Skeletal muscle tissue (tissue), 4 donors: ENCODE data around the gene TREH. TPM values are rescaled to one million over a fixed set of nuclear protein-coding genes. Genes with fewer than 3 reads are reported as not detected.

Experiments
- H3K27ac ChIP-seq: one replicate; pipeline ENCODE4 v1.7.0; 2013; ENCODE audit warnings: mild to moderate bottlenecking, low read depth, low read length, inconsistent platforms
- H3K27me3 ChIP-seq, 3 donors: one replicate each; pipeline ENCODE4 v1.7.0; 2013; ENCODE audit warnings: low read length in 3 of 3; ENCODE audit not compliant: control insufficient read depth in 3 of 3, insufficient read depth in 3 of 3
- H3K36me3 ChIP-seq, 3 donors: one replicate each; pipeline ENCODE4 v1.7.0; 2013; ENCODE audit warnings: low read length in 3 of 3; ENCODE audit not compliant: control insufficient read depth in 3 of 3, insufficient read depth in 3 of 3
- H3K4me1 ChIP-seq, 3 donors: one replicate each; pipeline ENCODE4 v1.7.0; 2013; ENCODE audit warnings: low read length in 3 of 3, mild to moderate bottlenecking in 3 of 3; ENCODE audit not compliant: control insufficient read depth in 3 of 3, insufficient read depth in 3 of 3
- H3K4me3 ChIP-seq, 3 donors: one replicate each; pipeline ENCODE4 v1.7.0; 2013; ENCODE audit warnings: low read length in 3 of 3
- H3K9ac ChIP-seq, 3 donors: one replicate each; pipeline ENCODE4 v1.7.0; 2013; ENCODE audit warnings: low read length in 3 of 3, mild to moderate bottlenecking in 3 of 3, moderate library complexity in 2 of 3, low read depth in 1 of 3
- H3K9me3 ChIP-seq, 3 donors: one replicate each; pipeline ENCODE4 v1.7.0; 2013; ENCODE audit warnings: low read length in 3 of 3; ENCODE audit not compliant: control insufficient read depth in 3 of 3
- total RNA-seq: library from RNA; depleted of rRNA; stranded (reverse); fragments of >200 nt; gene quantifications from one replicate; pipeline ENCODE4 v1.2.3, GENCODE V29; 2014
- donor health status: Osteomylitis.

Gene TREH
- total RNA-seq, 1 donor from 2014 or later = 0.52 TPM

DNA sequence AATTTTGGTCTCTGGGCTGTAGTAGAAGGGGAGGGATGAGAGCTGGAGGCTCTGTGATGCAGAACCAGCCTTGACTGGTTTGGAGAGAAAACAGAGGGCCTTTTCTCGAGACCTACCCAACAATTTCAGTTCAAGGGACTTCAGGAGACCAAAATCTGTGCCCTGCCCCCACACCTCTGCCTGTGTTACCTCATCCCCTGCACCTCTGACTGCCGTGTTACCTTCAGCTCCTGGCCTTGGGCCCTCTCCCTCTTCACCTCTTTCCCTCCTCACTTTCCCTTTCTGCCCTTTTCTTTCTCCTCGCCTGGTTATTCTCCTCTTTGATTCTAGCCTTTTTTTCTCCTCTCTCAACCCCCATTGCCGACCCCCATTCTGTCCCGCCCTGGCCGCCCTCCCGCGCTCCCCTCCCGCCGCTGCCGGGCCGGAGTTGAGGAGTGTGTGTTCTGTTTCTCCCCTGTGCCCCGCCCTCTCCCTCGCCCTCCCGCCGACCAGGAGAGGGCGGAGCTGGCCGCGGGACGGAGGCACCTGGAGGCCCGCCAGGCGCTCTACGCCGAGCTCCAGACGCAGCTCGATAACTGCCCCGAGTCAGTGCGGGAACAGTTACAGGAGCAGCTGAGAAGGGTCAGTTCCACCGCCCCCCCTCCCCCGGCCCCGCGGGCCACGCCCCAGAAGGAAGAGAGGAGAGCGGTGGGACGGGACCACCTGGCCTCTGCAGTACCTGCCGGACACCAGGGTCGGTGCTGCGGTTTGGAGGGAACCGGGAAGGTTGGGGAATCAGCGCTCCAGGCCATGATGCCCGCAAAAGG, 44.8 kb downstream of the TREH start:
- Histone ChIP-seq H3K36me3 (peaks cover 23 to 39% (median 38%) of the 10 kb centered on the region in 3 donors), H3K4me3 (peak overlapping the region; percentile 53 to 59 (median 55))

DNA sequence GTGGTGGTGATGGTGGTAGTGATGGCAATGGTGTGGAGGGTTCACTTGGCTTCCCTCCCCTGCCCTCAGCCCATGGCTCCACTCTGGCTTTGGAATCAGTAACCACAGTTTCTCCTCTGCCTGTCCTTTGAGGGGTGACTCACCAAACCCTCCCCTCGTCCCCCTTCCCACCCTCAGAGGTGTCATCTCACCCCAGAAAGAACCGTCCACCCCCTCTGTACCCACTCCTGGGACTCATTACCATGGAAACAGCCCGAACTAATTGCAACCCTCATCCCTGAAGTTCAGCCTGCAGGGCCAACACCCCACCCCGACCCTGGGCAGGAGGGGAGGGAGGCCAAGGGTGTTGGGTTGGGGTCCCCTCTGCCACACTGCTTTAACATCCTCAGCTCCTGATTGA, 45.5 kb downstream of the TREH start:
- peaks cover 24 to 43% (median 42%) of the 10 kb centered on the region in 3 donors for H3K36me3 ChIP-seq
- peak overlapping the region; percentile 72 to 73 (median 72) for H3K9ac ChIP-seq
- H3K4me3 ChIP-seq = peak overlapping the region in 1 of 3 donors; percentile 53
- H3K27me3 ChIP-seq = no peaks in the 10 kb centered on the region
- no peaks in the 10 kb centered on the region for H3K9me3 ChIP-seq
- peak overlapping the region; percentile 54 for H3K27ac ChIP-seq
- H3K4me1 ChIP-seq = peaks cover 37 to 58% (median 52%) of the 10 kb centered on the region in 3 donors

More for the DNA sequence above, 44.8 kb downstream of the TREH start:
- Histone ChIP-seq H3K9ac (peak overlapping the region; percentile 72 to 73 (median 72)), H3K27me3 (no peaks in the 10 kb centered on the region), H3K4me1 (peaks cover 30 to 51% (median 45%) of the 10 kb centered on the region in 3 donors), H3K9me3 (no peaks in the 10 kb centered on the region), H3K27ac (peak overlapping the region; percentile 54)

DNA sequence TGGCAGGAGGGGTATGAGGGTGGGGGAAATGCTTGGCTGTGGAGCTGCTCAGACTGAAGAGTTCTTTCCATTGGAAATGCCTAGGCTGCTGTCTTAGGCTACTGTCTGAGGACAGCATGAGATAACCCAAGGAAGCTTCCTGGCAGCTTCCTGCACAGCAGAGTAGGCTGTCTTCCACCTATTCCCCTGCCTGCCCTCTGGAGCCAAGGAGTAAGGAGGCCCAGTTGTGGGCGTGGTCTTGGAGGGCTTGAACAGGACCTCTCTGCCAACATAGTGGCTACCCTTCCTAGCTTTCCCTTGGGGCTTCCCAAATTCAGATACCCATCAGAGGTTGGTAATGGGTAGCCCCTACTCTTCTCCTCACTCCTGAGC, 46.1 kb downstream of the TREH start:
- H3K27ac ChIP-seq = peak overlapping the region; percentile 54
- no peaks in the 10 kb centered on the region for H3K9me3 ChIP-seq
- no peak overlapping the region for H3K4me3 ChIP-seq
- peaks cover 43 to 64% (median 58%) of the 10 kb centered on the region in 3 donors for H3K4me1 ChIP-seq
- H3K9ac ChIP-seq = peak overlapping the region in 2 of 3 donors; percentile 0 to 41
- H3K36me3 ChIP-seq = peaks cover 22 to 41% (median 38%) of the 10 kb centered on the region in 3 donors
- no peaks in the 10 kb centered on the region for H3K27me3 ChIP-seq

DNA sequence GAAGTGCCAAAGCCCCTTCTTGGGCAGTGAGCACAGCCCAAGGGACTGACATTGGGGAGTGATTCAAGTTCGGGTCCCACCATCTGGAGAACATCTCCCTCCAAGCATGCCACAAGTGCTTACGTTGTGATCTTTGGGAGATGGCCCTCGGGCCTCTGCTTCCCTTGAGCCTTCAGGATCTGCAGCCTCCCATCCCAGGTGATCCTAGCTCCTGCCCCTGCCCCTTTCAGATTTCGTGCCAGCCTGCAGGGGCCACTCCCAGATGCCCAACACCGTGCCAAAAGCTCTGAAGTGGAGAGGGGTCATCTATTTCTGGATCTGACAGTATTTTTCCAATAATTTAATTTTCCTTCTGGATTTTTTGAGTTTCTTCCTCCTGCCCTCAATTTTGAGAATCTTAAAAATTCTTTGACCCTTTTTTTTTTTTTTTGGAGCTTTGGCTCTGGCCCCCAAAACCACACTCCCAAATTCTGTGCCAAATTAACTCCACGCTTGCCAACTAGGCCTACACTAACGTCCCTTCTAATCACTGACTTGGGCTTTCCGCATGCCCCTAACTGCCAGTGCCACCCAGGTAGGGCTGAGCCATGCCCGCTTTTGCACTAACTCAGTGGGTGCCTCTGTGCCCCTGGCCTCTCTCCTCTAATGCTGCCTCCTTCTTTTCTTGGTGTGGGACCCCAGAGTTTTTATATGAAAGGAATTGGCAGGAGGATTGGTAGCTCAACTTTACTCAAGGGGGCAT, 46.7 kb downstream of the TREH start:
- peaks cover 24 to 45% (median 41%) of the 10 kb centered on the region in 3 donors for H3K36me3 ChIP-seq
- no peak overlapping the region for H3K4me3 ChIP-seq
- H3K9ac ChIP-seq = peak overlapping the region in 1 of 3 donors; percentile 40
- peaks cover 49 to 70% (median 64%) of the 10 kb centered on the region in 3 donors for H3K4me1 ChIP-seq
- no peaks in the 10 kb centered on the region for H3K27me3 ChIP-seq
- H3K9me3 ChIP-seq = no peaks in the 10 kb centered on the region
- peak overlapping the region; percentile 54 for H3K27ac ChIP-seq

DNA sequence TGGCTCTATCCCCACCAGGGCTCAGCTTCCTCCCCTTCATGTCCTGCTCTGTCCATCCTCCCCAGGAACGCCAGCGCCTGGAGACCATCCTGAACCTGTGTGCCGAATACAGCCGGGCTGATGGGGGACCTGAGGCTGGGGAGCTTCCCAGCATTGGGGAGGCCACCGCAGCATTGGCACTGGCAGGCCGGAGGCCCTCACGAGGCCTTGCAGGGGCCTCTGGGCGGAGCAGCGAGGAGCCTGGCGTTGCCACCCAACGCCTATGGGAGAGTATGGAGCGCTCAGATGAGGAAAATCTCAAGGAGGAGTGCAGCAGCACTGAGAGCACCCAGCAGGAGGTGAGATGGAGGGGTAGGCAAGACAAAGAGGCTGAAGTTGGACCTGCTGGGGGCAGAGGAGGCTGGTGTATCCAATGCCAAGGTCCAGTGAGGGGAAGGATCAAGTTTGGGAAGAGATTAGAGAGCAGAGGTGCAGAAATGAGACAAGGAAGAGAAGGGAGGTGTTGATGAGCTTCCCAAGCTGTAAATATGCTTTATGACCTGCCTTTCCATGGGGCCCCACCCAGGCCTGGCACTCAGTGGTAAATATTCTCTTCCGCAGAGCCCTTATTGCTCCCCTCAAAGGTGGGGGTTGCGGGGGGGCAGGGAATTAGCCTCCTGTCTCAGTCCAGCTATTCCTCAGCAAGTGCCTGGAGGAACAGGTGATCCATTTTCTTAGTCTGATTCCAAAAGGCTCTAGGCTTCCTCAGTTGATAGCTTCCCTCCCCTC, 48.1 kb downstream of the TREH start:
- H3K9ac ChIP-seq = no peak overlapping the region
- no peak overlapping the region for H3K27ac ChIP-seq
- H3K4me1 ChIP-seq = peaks cover 50 to 73% (median 72%) of the 10 kb centered on the region in 3 donors

DNA sequence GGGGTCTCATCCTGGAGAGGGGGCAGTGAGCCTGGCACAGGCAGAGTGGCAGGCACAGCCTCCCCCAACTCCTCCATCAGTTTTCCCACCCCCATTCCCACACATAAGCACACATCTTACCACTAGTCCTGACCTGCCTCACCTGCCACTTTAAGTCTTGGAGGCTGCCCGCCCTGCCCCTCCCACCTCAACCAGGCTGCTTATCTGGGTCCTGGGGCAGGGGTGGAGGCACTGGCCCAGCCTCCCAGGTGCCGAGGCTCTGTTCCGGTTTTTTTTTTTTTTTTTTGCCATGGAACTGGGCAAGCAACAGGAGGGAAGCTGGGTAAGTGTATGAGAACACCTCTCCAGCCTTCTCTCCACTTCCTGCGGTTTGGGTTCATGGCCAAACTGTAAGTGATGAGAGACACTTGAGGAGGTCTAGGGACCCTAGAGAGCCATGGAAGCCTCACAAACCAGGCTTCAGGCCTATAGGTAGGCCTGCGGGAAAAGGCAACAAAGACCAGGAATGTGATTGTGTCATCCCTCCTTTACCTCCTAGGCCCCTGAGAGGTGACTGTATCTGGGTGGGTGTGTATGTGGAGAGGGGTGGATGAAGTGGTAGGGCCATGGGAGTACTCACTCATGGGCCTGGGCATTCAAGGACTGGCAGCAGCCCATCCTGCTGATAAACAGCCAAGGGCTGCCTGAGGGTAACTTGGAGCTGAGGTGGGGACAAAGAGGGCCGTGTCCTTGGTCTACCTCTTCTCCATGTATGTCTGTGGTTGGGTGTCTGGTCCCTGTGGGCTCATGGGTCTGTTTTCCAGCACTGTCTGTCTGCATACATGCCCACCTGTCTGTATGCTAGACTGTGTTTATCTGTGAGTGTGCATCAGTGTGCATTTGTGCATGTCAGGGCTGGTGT, 49.4 kb downstream of the TREH start:
- Histone ChIP-seq H3K36me3 (peaks cover 30 to 49% (median 40%) of the 10 kb centered on the region in 3 donors), H3K4me3 (no peak overlapping the region), H3K27ac (no peak overlapping the region)

More for the DNA sequence above, 48.1 kb downstream of the TREH start:
- no peaks in the 10 kb centered on the region for H3K9me3 ChIP-seq
- no peaks in the 10 kb centered on the region for H3K27me3 ChIP-seq
- H3K36me3 ChIP-seq = peaks cover 27 to 47% (median 45%) of the 10 kb centered on the region in 3 donors
- no peak overlapping the region for H3K4me3 ChIP-seq

DNA sequence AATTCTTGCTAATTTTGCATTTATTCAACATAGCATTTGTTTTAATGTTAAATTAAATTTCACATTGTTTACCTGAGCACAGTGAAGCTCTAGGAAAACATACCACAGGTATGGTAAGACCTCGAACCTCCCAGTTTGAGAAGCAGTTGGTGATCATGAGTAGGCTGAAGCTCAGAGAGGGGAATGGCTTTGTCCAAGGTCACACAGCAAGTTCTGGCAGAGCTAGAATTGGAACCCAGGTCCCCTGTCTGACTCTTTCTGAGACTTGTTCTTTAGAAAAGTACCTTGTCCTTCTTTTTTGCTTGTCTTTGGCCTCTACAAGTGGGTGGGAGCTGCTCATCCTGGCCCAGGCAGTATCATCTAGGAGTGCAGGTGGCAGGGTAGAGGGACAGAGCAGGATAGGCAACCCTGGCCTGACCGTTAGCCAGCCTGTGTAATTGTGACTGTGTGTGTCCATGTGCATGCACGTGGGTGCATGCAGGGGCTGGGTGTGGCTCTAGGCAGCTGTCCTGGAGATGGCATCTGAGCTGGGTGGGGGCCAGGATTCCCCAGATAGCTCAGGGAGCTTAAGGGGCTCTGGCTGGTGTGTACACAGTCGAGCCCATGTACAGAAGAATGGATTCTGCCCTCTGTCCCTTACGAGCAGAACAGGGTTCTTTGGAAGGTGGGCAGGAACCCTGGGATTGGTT, 50.4 kb downstream of the TREH start:
- H3K27me3 ChIP-seq = no peaks in the 10 kb centered on the region
- no peaks in the 10 kb centered on the region for H3K9me3 ChIP-seq
- peaks cover 34 to 54% (median 44%) of the 10 kb centered on the region in 3 donors for H3K36me3 ChIP-seq
- no peak overlapping the region for H3K9ac ChIP-seq
- peak overlapping the region; percentile 48 for H3K27ac ChIP-seq
- H3K4me1 ChIP-seq = peaks cover 45 to 64% (median 59%) of the 10 kb centered on the region in 3 donors
- no peak overlapping the region for H3K4me3 ChIP-seq

More for the DNA sequence above, 49.4 kb downstream of the TREH start:
- Histone ChIP-seq H3K27me3 (no peaks in the 10 kb centered on the region), H3K9me3 (no peaks in the 10 kb centered on the region), H3K4me1 (peaks cover 50 to 70% (median 67%) of the 10 kb centered on the region in 3 donors), H3K9ac (no peak overlapping the region)

DNA sequence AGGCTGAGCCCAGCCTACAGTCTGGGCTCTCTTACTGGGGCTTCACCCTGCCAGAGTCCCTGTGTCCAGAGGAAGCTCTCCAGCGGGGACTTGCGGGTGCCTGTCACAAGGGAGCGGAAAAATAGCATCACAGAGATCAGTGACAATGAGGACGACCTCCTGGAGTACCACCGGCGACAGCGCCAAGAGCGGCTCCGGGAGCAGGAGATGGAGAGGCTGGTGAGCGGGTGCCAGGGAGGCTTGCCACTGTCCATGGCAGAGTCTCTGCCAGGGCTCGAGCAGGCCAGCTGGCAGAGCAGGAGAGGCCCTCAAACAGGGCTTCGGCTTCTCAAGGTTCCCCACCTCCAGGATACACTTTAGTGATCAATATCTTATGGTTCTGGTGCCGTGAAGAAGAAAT, 51.0 kb downstream of the TREH start:
- Histone ChIP-seq H3K27ac (peak overlapping the region; percentile 48), H3K36me3 (peaks cover 34 to 54% (median 44%) of the 10 kb centered on the region in 3 donors), H3K4me3 (no peak overlapping the region), H3K9ac (peak overlapping the region in 2 of 3 donors; percentile 23 to 62), H3K4me1 (peaks cover 42 to 62% (median 57%) of the 10 kb centered on the region in 3 donors), H3K27me3 (no peaks in the 10 kb centered on the region), H3K9me3 (no peaks in the 10 kb centered on the region)
